SK-N-SH (cell line): ENCODE data around the gene ZNF283. TPM values are rescaled to one million over a fixed set of nuclear protein-coding genes. Genes with fewer than 3 reads are reported as not detected.

Experiments used
- CTCF ChIA-PET: fragments of 300-600, 350-600 bp; formaldehyde crosslinking; extraction: SDS; loops from one replicate; lab custom pipeline; 2021; lab: Yijun Ruan, JAX
- POLR2A ChIA-PET: fragments of 350-600 bp; sonication (Branson Sonifier 250); formaldehyde crosslinking; extraction: SDS; loops from one replicate; lab custom pipeline; 2020; ENCODE audit warnings: antibody characterized with exemption, inconsistent platforms; lab: Yijun Ruan, JAX
- DNase-seq: peaks from one replicate; pipeline ENCODE4 v3.0.0; 2012
- H2AFZ ChIP-seq: fragments of 200-600 bp; sonication (generic); 2 replicates; pipeline ENCODE4 v1.8.1; 2016; ENCODE audit warnings: antibody characterized with exemption, mild to moderate bottlenecking, low read depth
- H3F3A ChIP-seq: fragments of 200-600 bp; sonication (generic); replicated peaks from 2 replicates; pipeline ENCODE3; 2016; ENCODE audit warnings: antibody characterized with exemption, mild to moderate bottlenecking; ENCODE audit not compliant: insufficient read depth
- H3K27ac ChIP-seq, 2 experiments: fragments of 200-500 bp in 1 of 2; fragments of 200-600 bp in 1 of 2; sonication (Bioruptor generic) in 1 of 2; sonication (generic), shearing (Covaris generic) in 1 of 2; 2 replicates each; pipeline versions ENCODE4 v1.5.1 to v1.6.1; 2014 to 2016; ENCODE audit warnings: low read depth in 2 of 2, inconsistent platforms in 1 of 2, low read length in 1 of 2, mild to moderate bottlenecking in 1 of 2, mixed read lengths in 1 of 2
- H3K27me3 ChIP-seq: fragments of 200-600 bp; sonication (generic), shearing (Covaris generic); 2 replicates; pipeline ENCODE4 v1.6.1; 2016; ENCODE audit warnings: mixed run types; ENCODE audit not compliant: insufficient read depth
- H3K36me3 ChIP-seq, 2 experiments: fragments of 200-500 bp in 1 of 2; fragments of 200-600 bp in 1 of 2; sonication (Bioruptor generic) in 1 of 2; sonication (generic) in 1 of 2; replicated peaks in 1 of 2; 2 replicates each; pipeline versions ENCODE3 to v1.5.1; 2014 to 2016; ENCODE audit warnings: low read length in 1 of 2, mild to moderate bottlenecking in 1 of 2; ENCODE audit not compliant: insufficient read depth in 2 of 2, control insufficient read depth in 1 of 2
- H3K4me1 ChIP-seq, 2 experiments: fragments of 200-500 bp in 1 of 2; fragments of 200-600 bp in 1 of 2; sonication (Bioruptor generic) in 1 of 2; sonication (generic), shearing (Covaris generic) in 1 of 2; 2 replicates each; pipeline versions ENCODE4 v1.5.1 to v1.6.1; 2014 to 2016; ENCODE audit warnings: low read depth in 1 of 2, low read length in 1 of 2, mixed run types in 1 of 2; ENCODE audit not compliant: insufficient read depth in 2 of 2, control insufficient read depth in 1 of 2
- H3K4me2 ChIP-seq: fragments of 200-600 bp; sonication (generic), shearing (Covaris generic); 2 replicates; pipeline ENCODE4 v1.6.1; 2017; ENCODE audit warnings: mixed run types
- H3K4me3 ChIP-seq, 2 experiments: fragments of 200-500 bp in 1 of 2; fragments of 200-600 bp in 1 of 2; sonication (Bioruptor generic) in 1 of 2; sonication (generic), shearing (Covaris generic) in 1 of 2; 2 replicates each; pipeline versions ENCODE4 v1.5.1 to v1.8.1; 2014 to 2016; ENCODE audit warnings: low read depth in 2 of 2, inconsistent platforms in 1 of 2, low read length in 1 of 2, mild to moderate bottlenecking in 1 of 2, mixed read lengths in 1 of 2, moderate library complexity in 1 of 2
- H3K79me2 ChIP-seq: fragments of 200-600 bp; sonication (generic); 2 replicates; pipeline ENCODE4 v1.8.1; 2017; ENCODE audit warnings: mild to moderate bottlenecking; ENCODE audit not compliant: insufficient read depth
- H3K9ac ChIP-seq: fragments of 200-600 bp; sonication (generic); 2 replicates; pipeline ENCODE4 v1.6.1; 2017; ENCODE audit warnings: mixed run types
- H3K9me2 ChIP-seq: fragments of 200-600 bp; sonication (generic); 2 replicates; pipeline ENCODE4 v1.6.1; 2017; ENCODE audit warnings: mixed run types
- H3K9me3 ChIP-seq: fragments of 200-600 bp; sonication (generic); 2 replicates; pipeline ENCODE4 v1.6.1; 2017; ENCODE audit warnings: mixed run types, mild to moderate bottlenecking, moderate library complexity
- H4K20me1 ChIP-seq: fragments of 200-600 bp; sonication (generic); 2 replicates; pipeline ENCODE4 v1.6.1; 2017; ENCODE audit warnings: mild to moderate bottlenecking, mixed run types; ENCODE audit not compliant: insufficient read depth
- FOSL2 ChIP-seq: IDR thresholded peaks from 2 replicates; pipeline ENCODE4 v1.4.0; 2012; ENCODE audit warnings: low read depth, mild to moderate bottlenecking, moderate library complexity, borderline replicate concordance
- GABPA ChIP-seq: IDR thresholded peaks from 2 replicates; pipeline ENCODE4 v1.4.0; 2012; ENCODE audit warnings: low read depth, mild to moderate bottlenecking
- GATA2 ChIP-seq: sonication (generic); formaldehyde crosslinking; IDR thresholded peaks from 2 replicates; pipeline ENCODE4 v1.5.0; 2020; ENCODE audit warnings: mild to moderate bottlenecking, missing genetic modification reagents
- MEF2A ChIP-seq: IDR thresholded peaks from 2 replicates; pipeline ENCODE4 v1.4.0; 2012; ENCODE audit warnings: low read depth, borderline replicate concordance
- POLR2AphosphoS5 ChIP-seq: IDR thresholded peaks from 2 replicates; pipeline ENCODE4 v1.6.1; 2012; ENCODE audit warnings: low read depth, low read length
- RAD21 ChIP-seq: IDR thresholded peaks from 2 replicates; pipeline ENCODE4 v1.6.1; 2012; ENCODE audit warnings: mild to moderate bottlenecking, low read length
- SIN3A ChIP-seq: IDR thresholded peaks from 2 replicates; pipeline ENCODE4 v1.6.1; 2012; ENCODE audit warnings: low read depth, mild to moderate bottlenecking, low read length, moderate library complexity, borderline replicate concordance
- TEAD4 ChIP-seq: IDR thresholded peaks from 2 replicates; pipeline ENCODE4 v1.4.0; 2012; ENCODE audit warnings: mild to moderate bottlenecking, borderline replicate concordance; ENCODE audit not compliant: insufficient read depth
- WGBS: methylation state at CpG from one replicate; pipeline ENCODE4 v1.1.6; 2017; ENCODE audit warnings: low lambda C conversion rate; 5-methylcytosine and 5-hydroxymethylcytosine counted together
- polyA plus RNA-seq, 3 experiments: library from polyadenylated mRNA; depleted of rRNA; stranded (reverse); fragments of >200 nt; gene quantifications; 2 replicates each; pipeline ENCODE4 v1.2.3, GENCODE V29; 2012
- TF ChIP-seq, protein P1 (sequence below): IDR thresholded peaks from 2 replicates; pipeline ENCODE4; 2012
- TF ChIP-seq, protein P2 (sequence below): IDR thresholded peaks from 2 replicates; pipeline ENCODE4 v1.6.1; 2012; ENCODE audit warnings: mild to moderate bottlenecking, low read depth, low read length, moderate library complexity
- TF ChIP-seq, protein P3 (sequence below): fragments of 150-350 bp; IDR thresholded peaks from 2 replicates; pipeline ENCODE4 v1.6.1; 2016; ENCODE audit warnings: mild to moderate bottlenecking, low read depth, low read length
- TF ChIP-seq, protein P4 (sequence below): fragments of 200-600 bp; sonication (generic); IDR thresholded peaks from 2 replicates; pipeline ENCODE4 v1.6.1; 2017; ENCODE audit warnings: antibody characterized with exemption, mild to moderate bottlenecking, moderate library complexity
- TF ChIP-seq, protein P5 (sequence below): fragments of 150-350 bp; IDR thresholded peaks from 2 replicates; pipeline ENCODE4 v1.6.1; 2017; ENCODE audit warnings: antibody characterized with exemption, low read length, low read depth, borderline replicate concordance
- TF ChIP-seq, protein P6 (sequence below): IDR thresholded peaks from 2 replicates; pipeline ENCODE4 v1.4.0; 2012; ENCODE audit warnings: low read depth

Gene ZNF283
- polyA plus RNA-seq, 1 of the 3 experiments (the other 2 are of a cell fraction), result 1.6 TPM

DNA sequence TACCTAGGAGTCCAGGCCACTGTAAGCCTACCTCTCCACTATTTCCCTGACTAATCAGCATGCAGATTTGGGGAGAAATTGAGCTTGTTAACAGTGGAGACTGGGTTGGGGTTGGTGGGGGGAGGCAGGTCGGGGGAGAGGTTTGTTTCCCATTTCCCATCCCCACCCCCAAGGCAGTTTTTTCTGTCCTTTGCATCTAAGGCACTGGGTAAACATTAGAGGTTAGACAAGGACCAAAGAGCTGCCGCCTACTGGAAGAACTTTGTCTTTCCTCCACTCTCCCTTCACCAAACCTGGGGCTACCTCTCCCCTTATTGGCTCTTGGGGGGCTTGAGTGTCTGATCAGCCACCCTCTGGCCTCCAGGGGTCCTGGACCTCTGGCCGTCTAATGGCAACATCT lies 47.3 kb upstream of the ZNF283 start:
- Histone ChIP-seq H3F3A (peaks cover 10% of the 10 kb centered on the region), H3K4me1 (peaks cover 8 to 27% of the 10 kb centered on the region in 2 experiments; a peak in 3 of 4 replicates), H3K4me3 (peak overlapping the region in 1 of 2 experiments; percentile 46; a peak in 1 of 4 replicates), H3K27me3 (no peaks in the 10 kb centered on the region), H3K36me3 (no peaks in the 10 kb centered on the region), H4K20me1 (no peaks in the 10 kb centered on the region), H3K27ac (no peak overlapping the region), H3K9ac (no peak overlapping the region; the same call in 1 of the 2 replicates), H3K79me2 (no peaks in the 10 kb centered on the region), H2AFZ (no peak overlapping the region), H3K9me3 (no peaks in the 10 kb centered on the region), H3K4me2 (peak overlapping the region; percentile 85), H3K9me2 (no peaks in the 10 kb centered on the region)
- 41% methylated on average over 3 of the region's 3 CpGs for WGBS
- no peak for DNase-seq
- ChIA-PET POLR2A (no interaction called here), CTCF (interaction anchor here (1.1 to 7.6 kb wide), 3 partner anchors 13 to 35 kb away, joined by 3 to 62 read pairs (median 9); no protein-coding TSS in a partner anchor)
- TF ChIP-seq GABPA (no peak), MEF2A (no peak), GATA2 (no peak), SIN3A (no peak), RAD21 (no peak), TEAD4 (no peak), POLR2AphosphoS5 (no peak), FOSL2 (no peak)
- TF ChIP-seq, protein P1, sequence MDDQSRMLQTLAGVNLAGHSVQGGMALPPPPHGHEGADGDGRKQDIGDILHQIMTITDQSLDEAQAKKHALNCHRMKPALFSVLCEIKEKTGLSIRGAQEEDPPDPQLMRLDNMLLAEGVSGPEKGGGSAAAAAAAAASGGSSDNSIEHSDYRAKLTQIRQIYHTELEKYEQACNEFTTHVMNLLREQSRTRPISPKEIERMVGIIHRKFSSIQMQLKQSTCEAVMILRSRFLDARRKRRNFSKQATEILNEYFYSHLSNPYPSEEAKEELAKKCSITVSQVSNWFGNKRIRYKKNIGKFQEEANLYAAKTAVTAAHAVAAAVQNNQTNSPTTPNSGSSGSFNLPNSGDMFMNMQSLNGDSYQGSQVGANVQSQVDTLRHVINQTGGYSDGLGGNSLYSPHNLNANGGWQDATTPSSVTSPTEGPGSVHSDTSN, result no peak
- TF ChIP-seq, protein P2, sequence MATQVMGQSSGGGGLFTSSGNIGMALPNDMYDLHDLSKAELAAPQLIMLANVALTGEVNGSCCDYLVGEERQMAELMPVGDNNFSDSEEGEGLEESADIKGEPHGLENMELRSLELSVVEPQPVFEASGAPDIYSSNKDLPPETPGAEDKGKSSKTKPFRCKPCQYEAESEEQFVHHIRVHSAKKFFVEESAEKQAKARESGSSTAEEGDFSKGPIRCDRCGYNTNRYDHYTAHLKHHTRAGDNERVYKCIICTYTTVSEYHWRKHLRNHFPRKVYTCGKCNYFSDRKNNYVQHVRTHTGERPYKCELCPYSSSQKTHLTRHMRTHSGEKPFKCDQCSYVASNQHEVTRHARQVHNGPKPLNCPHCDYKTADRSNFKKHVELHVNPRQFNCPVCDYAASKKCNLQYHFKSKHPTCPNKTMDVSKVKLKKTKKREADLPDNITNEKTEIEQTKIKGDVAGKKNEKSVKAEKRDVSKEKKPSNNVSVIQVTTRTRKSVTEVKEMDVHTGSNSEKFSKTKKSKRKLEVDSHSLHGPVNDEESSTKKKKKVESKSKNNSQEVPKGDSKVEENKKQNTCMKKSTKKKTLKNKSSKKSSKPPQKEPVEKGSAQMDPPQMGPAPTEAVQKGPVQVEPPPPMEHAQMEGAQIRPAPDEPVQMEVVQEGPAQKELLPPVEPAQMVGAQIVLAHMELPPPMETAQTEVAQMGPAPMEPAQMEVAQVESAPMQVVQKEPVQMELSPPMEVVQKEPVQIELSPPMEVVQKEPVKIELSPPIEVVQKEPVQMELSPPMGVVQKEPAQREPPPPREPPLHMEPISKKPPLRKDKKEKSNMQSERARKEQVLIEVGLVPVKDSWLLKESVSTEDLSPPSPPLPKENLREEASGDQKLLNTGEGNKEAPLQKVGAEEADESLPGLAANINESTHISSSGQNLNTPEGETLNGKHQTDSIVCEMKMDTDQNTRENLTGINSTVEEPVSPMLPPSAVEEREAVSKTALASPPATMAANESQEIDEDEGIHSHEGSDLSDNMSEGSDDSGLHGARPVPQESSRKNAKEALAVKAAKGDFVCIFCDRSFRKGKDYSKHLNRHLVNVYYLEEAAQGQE, result no peak
- TF ChIP-seq, protein P3, sequence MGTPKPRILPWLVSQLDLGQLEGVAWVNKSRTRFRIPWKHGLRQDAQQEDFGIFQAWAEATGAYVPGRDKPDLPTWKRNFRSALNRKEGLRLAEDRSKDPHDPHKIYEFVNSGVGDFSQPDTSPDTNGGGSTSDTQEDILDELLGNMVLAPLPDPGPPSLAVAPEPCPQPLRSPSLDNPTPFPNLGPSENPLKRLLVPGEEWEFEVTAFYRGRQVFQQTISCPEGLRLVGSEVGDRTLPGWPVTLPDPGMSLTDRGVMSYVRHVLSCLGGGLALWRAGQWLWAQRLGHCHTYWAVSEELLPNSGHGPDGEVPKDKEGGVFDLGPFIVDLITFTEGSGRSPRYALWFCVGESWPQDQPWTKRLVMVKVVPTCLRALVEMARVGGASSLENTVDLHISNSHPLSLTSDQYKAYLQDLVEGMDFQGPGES, result no peak
- TF ChIP-seq, protein P4, sequence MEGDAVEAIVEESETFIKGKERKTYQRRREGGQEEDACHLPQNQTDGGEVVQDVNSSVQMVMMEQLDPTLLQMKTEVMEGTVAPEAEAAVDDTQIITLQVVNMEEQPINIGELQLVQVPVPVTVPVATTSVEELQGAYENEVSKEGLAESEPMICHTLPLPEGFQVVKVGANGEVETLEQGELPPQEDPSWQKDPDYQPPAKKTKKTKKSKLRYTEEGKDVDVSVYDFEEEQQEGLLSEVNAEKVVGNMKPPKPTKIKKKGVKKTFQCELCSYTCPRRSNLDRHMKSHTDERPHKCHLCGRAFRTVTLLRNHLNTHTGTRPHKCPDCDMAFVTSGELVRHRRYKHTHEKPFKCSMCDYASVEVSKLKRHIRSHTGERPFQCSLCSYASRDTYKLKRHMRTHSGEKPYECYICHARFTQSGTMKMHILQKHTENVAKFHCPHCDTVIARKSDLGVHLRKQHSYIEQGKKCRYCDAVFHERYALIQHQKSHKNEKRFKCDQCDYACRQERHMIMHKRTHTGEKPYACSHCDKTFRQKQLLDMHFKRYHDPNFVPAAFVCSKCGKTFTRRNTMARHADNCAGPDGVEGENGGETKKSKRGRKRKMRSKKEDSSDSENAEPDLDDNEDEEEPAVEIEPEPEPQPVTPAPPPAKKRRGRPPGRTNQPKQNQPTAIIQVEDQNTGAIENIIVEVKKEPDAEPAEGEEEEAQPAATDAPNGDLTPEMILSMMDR, result no peak
- TF ChIP-seq, protein P5, sequence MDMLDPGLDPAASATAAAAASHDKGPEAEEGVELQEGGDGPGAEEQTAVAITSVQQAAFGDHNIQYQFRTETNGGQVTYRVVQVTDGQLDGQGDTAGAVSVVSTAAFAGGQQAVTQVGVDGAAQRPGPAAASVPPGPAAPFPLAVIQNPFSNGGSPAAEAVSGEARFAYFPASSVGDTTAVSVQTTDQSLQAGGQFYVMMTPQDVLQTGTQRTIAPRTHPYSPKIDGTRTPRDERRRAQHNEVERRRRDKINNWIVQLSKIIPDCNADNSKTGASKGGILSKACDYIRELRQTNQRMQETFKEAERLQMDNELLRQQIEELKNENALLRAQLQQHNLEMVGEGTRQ, result no peak
- TF ChIP-seq, protein P6, sequence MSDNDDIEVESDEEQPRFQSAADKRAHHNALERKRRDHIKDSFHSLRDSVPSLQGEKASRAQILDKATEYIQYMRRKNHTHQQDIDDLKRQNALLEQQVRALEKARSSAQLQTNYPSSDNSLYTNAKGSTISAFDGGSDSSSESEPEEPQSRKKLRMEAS, result no peak
